Measurements from ENCODE around the gene PHACTR3. TPM values are rescaled to one million over a fixed set of nuclear protein-coding genes. Genes with fewer than 3 reads are reported as not detected.

Gene PHACTR3
- polyA plus RNA-seq, 3 donors: 9.7 to 10.8 (median 10.5) TPM

DNA sequence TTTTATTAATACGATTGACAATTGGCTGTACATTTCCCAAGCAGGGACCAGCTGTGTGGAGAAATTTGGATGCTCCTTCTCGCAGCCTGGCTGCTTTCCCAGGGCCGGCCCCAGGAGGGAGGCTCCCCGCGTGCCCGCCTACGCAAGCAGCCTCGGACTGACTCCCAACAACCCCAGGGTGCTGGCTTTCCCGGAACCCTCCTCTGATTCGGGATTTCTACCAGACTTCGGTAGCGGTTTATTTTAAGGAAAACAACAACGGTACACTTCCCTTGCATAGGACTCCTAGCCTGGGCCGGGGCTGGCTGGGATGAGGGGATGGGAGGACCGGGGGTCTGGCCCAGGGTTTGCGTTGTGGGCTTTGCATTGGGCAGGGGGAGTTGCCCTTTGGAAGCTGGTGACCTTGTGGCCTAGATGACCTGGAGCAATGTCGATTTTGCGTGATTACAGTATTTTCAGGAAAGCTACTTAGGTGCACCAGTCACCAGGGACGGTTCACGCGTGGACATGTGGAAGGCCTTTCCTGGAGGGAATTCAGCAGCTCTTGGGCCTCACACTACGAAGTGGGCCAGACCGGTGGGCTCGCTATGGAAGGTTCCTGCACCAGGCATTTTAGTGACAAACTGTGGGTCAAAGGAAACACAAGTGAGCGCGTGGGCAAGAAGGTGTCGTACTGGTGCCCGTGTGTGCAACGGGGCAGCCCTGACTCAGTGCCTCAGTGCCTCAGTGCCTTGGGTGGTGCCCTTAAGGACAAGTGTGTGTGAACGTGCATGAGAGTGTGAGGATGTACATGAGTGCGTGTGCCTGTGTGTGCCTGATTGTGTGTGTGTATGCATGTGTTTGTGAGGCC is 20.7 kb upstream of the PHACTR3 start:
- DNase-seq (ENCODE audit: extremely low read depth in 1 of 11, low read depth in 9 of 11, low spot score in 4 of 11): no peak

GRCh38 chr20:59584278-59584925 is 19.9 kb upstream of the PHACTR3 start:
- DNase-seq (ENCODE audit: extremely low read depth in 1 of 11, low read depth in 9 of 11, low spot score in 4 of 11): no peak

GRCh38 chr20:59585714-59586409 is 18.5 kb upstream of the PHACTR3 start:
- no peak for DNase-seq (ENCODE audit: extremely low read depth in 1 of 11, low read depth in 9 of 11, low spot score in 4 of 11)

- DNase-seq (ENCODE audit: extremely low read depth in 1 of 11, low read depth in 9 of 11, low spot score in 4 of 11): no peak
These were observed 17.7 kb upstream of the PHACTR3 start for GRCh38 chr20:59586613-59587012.

- DNase-seq (ENCODE audit: extremely low read depth in 1 of 11, low read depth in 9 of 11, low spot score in 4 of 11): no peak
These were observed 16.8 kb upstream of the PHACTR3 start for GRCh38 chr20:59587570-59587969.

GRCh38 chr20:59588236-59588855 is 16.0 kb upstream of the PHACTR3 start:
- DNase-seq (ENCODE audit: extremely low read depth in 1 of 11, low read depth in 9 of 11, low spot score in 4 of 11): no peak

- DNase-seq (ENCODE audit: extremely low read depth in 1 of 11, low read depth in 9 of 11, low spot score in 4 of 11): no peak
These were observed 15.2 kb upstream of the PHACTR3 start for GRCh38 chr20:59589086-59589684.

GRCh38 chr20:59591061-59591460 is 13.3 kb upstream of the PHACTR3 start:
- no peak for DNase-seq (ENCODE audit: extremely low read depth in 1 of 11, low read depth in 9 of 11, low spot score in 4 of 11)

DNA sequence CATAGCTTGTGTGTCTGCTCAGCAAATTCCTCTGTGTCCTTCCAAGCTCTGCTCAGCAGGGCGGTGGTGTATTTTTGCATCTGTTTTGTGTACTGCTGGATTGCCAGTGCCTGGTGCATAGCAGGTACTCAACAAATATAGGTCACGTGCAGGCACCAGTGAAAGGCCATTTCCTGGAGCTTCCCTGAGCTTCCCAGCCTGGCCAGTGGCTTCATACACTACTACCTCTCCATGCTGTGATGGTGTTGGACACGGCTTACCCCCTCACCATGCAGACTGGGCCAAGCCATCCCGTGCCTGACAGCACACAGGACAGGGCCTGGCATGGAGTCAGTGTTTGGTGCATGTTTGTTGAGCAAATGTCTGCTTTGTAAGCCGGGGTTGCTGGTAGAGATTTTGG is 7.7 kb upstream of the PHACTR3 start:
- no peak for DNase-seq (ENCODE audit: extremely low read depth in 1 of 11, low read depth in 9 of 11, low spot score in 4 of 11)

- no peak for DNase-seq (ENCODE audit: extremely low read depth in 1 of 11, low read depth in 9 of 11, low spot score in 4 of 11)
These were observed 7.1 kb upstream of the PHACTR3 start for GRCh38 chr20:59597240-59597639.

DNA sequence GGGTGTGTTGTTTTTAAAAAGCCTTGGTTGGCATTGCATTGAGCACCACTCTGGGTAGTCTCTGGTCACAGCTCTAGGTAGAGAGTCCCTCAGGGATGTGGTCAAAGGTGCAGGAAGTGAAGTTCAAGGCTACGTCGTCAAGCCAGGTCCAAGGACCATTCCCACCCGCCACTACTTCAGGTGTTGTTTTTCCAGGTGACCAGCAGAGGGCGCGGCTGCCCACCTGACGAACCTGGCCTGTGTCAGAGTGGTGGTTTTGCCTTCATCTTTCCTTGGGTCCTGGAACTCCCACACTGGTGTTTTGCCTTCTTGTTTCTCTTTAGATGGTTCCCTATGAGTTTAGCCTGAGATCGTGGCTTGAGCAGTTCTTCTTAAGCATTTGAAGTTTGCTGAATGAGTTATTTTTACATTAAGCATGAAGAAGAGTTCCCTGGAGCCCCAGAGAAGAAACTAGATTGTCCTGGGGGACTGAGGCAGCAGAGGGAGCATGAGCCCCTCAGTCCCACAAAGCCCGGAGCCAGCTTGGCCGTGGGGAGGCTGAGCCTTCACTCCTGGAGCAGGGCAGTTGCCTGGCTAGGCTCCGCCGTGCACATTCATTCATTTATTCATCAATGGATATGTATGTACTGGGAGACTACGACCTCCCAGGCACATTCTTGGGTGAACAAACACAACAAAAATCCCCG is 5.6 kb upstream of the PHACTR3 start:
- DNase-seq (ENCODE audit: extremely low read depth in 1 of 11, low read depth in 9 of 11, low spot score in 4 of 11): no peak

GRCh38 chr20:59599941-59600340 is 4.4 kb upstream of the PHACTR3 start:
- no peak for DNase-seq (ENCODE audit: extremely low read depth in 1 of 11, low read depth in 9 of 11, low spot score in 4 of 11)

- DNase-seq (ENCODE audit: extremely low read depth in 1 of 11, low read depth in 9 of 11, low spot score in 4 of 11): no peak
These were observed 3.9 kb upstream of the PHACTR3 start for GRCh38 chr20:59600472-59600871.

DNA sequence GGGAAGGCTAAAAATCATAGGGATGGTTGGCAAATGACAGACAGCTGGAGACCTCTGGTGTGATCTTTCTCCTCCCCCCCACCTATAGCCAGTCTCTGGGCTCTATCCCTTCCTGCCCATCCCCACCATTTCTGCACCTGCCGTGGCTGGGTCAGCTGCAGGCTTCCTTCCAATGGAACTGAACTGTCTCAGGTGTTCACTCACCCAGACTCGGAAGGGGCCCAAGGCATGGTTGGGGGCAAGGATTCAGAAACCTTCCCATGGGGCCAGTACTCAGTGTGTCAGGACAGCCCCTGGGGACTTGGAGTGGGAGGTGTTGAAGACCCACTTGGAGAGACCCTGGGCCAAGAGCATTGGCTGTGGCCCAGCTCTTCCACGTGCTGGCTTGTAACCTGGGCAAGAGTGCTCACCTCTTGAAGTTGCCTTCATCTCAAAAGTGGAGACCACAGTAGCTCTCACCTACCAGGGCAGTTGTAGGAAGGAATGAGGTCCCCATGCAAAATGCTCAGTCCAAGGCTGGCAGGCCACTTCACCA is 1.7 kb upstream of the PHACTR3 start:
- no peak for DNase-seq (ENCODE audit: extremely low read depth in 1 of 11, low read depth in 9 of 11, low spot score in 4 of 11)

GRCh38 chr20:59603176-59603575 is 1.2 kb upstream of the PHACTR3 start:
- DNase-seq (ENCODE audit: extremely low read depth in 1 of 11, low read depth in 9 of 11, low spot score in 4 of 11): no peak

GRCh38 chr20:59604741-59605600 is 631 bp downstream of the PHACTR3 start:
- DNase-seq (ENCODE audit: extremely low read depth in 1 of 11, low read depth in 9 of 11, low spot score in 4 of 11): peak in 2 of 11 donors; percentile 34 to 41

DNA sequence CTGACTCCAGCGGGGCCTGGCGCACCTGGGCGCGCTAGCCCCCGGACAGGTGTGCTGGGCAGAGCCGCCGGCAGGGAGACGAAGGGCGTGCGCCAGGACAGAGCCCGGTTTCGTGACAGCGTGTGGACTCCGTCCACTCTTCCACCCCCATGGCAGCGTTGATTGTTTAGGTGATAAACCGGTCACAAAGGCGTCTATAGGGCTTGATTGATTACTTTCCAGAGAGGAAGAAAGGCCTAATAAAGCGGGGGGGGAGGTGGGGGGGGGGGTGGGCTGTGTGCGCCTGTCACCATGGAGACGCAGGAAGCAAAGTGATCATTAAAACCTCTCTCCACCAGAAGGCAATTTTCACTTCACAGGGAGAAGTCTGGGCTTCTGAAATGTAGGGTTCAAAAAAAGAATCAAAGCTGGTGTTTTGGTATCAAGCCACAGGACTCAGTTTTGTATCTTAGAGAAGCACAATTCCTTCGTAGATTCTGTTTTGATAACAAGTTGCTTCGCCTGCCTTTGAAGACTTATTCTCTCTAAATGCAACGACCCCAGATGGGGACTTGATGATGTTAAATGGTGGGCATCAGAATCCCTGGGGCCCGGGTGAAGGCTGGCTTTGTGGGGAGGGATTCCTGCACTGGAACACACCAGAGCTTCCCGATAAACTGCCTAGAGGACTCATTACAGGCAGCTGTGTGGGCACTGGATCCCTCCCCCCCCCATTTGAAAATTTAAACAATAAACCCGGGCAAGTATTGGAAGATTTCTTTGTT is 1.4 kb downstream of the PHACTR3 start:
- no peak for DNase-seq (ENCODE audit: extremely low read depth in 1 of 11, low read depth in 9 of 11, low spot score in 4 of 11)

Measured in renal cortex interstitium (tissue), 11 donors.